Epithelial cell of proximal tubule (primary cell): ENCODE results near the gene LIFR. TPM values are rescaled to one million over a fixed set of nuclear protein-coding genes. Genes with fewer than 3 reads are reported as not detected.

ENCODE experiments used
- DNase-seq: peaks from one replicate; pipeline ENCODE4 v3.0.0-alpha.2; 2011; ENCODE audit warnings: low read depth
- H3K4me3 ChIP-seq: 2 replicates; pipeline ENCODE4 v1.5.1; 2011; ENCODE audit warnings: low read depth, mild to moderate bottlenecking, low read length
- total RNA-seq: library from RNA; depleted of rRNA; stranded (reverse); fragments of >200 nt; gene quantifications from 2 replicates; pipeline ENCODE4 v1.2.3, GENCODE V29; 2015
- TF ChIP-seq, protein P1 (sequence below): conservative IDR thresholded peaks from 2 replicates; pipeline ENCODE4 v1.5.1; 2012; ENCODE audit warnings: low read depth, mild to moderate bottlenecking, low read length

The LIFR gene
- total RNA-seq, 1 donor from 2014 or later, result 17.1 TPM

DNA sequence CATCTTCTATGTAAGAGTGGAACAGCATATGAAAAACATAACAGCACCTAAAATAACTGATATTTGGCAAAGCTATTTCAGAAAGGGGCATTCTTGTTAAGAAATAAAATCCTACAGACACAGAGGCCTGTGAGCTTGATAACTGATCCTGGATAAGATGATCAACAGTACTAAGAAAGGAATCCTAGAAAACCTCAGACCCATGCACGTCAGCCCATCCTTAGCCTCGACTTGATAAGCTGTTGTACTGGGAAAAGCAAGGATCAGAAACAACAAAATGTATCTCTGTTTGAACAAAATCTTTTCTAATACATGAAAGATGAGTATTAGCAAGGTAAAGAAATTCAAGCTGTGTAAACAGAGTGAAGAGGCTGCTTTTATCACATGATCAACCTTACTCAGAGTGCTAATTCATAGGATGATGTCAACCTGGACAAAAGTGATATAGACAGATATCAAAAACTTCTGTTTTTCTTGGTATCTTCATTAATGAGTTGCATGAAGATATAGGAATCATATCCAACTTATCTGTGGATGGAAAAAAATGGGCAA is 15.2 kb downstream of the LIFR start:
- H3K4me3 ChIP-seq, result no peak overlapping the region
- no peak for DNase-seq
- TF ChIP-seq, protein P1, sequence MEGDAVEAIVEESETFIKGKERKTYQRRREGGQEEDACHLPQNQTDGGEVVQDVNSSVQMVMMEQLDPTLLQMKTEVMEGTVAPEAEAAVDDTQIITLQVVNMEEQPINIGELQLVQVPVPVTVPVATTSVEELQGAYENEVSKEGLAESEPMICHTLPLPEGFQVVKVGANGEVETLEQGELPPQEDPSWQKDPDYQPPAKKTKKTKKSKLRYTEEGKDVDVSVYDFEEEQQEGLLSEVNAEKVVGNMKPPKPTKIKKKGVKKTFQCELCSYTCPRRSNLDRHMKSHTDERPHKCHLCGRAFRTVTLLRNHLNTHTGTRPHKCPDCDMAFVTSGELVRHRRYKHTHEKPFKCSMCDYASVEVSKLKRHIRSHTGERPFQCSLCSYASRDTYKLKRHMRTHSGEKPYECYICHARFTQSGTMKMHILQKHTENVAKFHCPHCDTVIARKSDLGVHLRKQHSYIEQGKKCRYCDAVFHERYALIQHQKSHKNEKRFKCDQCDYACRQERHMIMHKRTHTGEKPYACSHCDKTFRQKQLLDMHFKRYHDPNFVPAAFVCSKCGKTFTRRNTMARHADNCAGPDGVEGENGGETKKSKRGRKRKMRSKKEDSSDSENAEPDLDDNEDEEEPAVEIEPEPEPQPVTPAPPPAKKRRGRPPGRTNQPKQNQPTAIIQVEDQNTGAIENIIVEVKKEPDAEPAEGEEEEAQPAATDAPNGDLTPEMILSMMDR, result no peak

DNA sequence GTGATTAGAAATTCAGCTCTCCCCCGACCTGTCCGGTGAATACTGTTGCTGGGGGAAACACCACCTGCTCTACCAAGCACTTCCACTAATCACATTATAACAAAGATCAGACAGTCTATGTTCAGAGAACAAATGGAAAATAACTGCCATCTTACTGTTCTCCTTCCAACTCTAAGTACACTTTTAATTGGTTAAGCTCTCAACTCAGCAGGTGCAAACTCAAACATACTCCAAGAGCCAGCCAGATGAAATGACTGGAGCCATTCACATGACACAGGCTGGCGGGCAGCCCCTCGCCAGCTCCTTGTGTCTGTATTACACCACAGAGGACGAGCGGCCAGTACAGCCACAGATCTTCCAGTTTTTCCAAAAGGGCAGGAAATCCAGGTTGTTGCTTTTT is 16.1 kb downstream of the LIFR start:
- TF ChIP-seq, protein P1, result no peak
- no peak overlapping the region for H3K4me3 ChIP-seq
- DNase-seq, result no peak

DNA sequence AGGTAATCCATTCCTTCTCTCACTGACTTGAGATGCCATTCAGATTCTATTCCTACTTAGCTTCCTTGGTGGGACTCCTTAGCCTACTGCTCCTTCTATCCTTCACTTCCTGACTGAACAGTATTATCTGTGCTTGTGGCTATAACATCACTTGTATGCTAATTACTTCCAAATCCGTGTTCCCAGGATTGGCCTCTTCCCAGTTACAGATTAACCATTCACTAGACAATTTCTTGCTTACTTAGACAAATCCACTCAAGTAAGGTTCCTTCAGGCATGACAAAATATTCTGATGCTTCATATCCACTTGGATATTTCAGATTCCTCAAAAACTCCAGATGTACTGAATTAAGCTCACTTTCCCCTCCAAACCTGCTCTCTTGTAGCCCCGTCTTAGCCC is 18.3 kb downstream of the LIFR start:
- peak; percentile 70 for DNase-seq
- TF ChIP-seq, protein P1, result no peak
- H3K4me3 ChIP-seq, result no peak overlapping the region

DNA sequence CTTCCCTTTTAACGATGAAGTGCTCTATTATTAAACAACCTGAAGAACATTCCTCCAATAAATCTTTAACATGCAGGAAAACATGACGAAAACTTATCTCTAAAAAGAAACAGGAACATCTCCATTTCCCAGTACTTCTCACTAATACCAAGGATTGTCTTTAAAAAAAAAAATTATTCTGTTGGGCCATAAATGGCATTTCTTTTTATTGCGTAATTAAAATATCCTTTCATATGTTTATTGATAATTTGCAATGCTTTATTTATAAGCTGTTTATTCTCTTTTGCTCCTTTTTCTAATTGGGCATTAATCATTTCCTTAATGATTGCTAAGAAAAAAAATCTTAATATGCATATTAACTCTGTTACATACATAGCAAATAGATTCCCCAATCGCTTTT is 18.9 kb downstream of the LIFR start:
- no peak overlapping the region for H3K4me3 ChIP-seq
- DNase-seq, result no peak
- TF ChIP-seq, protein P1, result no peak

DNA sequence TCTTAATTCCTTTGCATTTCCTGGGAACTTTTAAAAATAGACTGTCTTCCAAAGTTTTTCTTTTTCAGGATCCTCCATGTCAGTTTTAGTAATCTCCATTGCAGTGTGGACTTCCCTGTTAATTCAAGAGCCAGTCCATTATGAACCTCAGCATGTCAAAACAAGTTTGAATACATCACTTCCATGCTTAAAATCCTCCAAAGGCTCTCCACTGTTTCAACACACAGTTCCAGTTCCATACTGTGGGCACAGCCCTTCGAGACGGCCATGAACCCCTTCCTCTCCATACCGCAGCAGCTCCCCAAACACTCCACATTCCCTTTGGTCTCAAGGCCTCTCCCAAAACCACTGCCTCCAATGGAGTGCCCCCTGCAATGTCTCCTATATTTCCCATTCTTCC is 19.5 kb downstream of the LIFR start:
- DNase-seq, result no peak
- TF ChIP-seq, protein P1, result no peak
- H3K4me3 ChIP-seq, result no peak overlapping the region

DNA sequence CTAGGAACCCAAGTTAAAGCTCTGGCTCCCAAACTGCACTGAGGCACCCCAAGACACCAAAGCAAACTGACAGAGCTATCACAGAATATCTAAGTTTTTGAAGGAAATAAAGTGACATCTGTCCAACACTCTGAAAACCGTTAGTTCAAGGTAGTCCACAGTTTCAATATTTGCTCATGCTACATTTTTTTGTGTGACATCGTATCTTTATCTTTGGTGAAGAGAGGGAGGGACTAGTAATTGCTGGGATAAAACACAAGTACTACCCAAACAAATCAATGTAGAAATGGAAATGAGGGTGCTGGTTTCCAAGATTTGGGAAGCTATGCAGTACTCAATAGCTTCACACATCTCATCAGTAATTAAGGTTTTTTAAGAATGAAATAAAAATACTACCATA is 20.6 kb downstream of the LIFR start:
- no peak for DNase-seq
- TF ChIP-seq, protein P1, result no peak

DNA sequence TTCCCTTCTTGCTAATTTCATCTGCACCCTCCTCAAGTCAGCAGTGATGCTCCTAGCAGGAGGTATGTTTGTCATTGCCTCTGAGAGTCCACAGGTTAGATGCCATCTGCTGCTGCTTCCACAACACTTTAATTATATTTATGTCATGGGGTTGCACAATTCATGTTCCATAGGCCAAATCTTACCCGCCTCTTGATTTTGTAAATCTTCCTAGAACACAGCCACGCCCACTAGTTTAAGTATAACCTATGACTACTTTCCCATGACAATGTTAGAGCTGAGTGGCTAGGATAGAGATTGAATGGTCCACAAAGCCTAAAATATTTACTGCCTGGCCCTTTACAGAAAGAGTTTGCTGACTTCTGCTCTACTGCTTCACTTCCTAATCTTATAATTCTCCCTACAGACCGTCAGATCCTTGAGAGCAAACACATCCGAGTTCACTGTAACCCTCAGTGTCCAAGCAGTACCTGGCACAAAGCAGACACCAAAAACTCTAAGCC is 21.1 kb downstream of the LIFR start:
- no peak overlapping the region for H3K4me3 ChIP-seq
- DNase-seq, result no peak
- TF ChIP-seq, protein P1, result no peak

More for the DNA sequence above, 20.6 kb downstream of the LIFR start:
- H3K4me3 ChIP-seq, result no peak overlapping the region
